Measurements from ENCODE around the gene NUMBL.
A peak's percentile ranks its signal among the peaks of the same experiment; 100 is the strongest.

NUMBL gene

DNA sequence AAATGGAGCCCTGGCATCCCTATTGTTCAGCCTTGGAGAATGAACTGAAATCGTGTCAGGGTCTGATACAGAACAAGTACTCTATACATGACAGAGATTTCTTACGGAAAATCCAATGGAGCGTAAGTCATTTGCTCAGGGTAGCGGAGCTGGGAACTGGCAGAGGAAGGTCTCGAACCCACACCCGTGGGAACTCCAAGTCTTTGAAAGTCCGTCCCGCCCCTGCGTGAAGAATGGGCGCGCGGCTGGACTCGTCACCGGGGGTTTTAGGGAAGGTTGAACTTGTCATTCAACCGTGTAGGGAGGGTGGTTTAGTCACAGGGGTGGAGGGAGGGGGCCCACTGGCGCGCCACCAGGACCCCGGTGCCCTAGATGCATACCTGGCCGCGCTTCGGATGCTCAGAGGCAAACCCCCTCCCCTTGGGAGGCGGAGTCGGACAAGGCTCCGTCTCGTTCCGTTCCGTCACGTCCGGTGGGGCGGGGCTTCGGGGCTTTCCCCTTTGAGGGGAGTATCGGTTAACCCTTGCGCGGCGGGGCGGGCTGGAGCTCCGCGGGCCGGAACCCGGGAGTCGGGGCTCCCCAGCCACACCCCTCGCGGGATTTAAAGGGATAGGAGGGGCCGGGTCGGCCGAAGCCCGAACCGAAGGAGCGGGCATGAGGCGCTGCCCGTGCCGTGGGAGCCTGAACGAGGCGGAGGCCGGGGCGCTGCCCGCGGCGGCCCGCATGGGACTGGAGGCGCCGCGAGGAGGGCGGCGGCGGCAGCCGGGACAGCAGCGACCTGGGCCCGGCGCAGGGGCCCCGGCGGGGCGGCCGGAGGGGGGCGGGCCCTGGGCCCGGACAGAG is 26.3 kb upstream of the NUMBL start, which contains the start of the genes COQ8B and ITPKC:
Gene COQ8B (minus strand): TSS at position 405 of the 843 bp plus-strand sequence. CDS start 2,254 bp downstream, outside the sequence.
Gene ITPKC (plus strand): TSS at position 631 of the 843 bp plus-strand sequence. CDS start 24 bp downstream, at position 655.
- peak; percentile 84 to 100 (median 98) for DNase-seq

GRCh38 chr19:40716031-40716481 is 25.6 kb upstream of the NUMBL start:
- DNase-seq: peak in 4 of 51 donors; percentile 35 to 84 (median 48)

DNA sequence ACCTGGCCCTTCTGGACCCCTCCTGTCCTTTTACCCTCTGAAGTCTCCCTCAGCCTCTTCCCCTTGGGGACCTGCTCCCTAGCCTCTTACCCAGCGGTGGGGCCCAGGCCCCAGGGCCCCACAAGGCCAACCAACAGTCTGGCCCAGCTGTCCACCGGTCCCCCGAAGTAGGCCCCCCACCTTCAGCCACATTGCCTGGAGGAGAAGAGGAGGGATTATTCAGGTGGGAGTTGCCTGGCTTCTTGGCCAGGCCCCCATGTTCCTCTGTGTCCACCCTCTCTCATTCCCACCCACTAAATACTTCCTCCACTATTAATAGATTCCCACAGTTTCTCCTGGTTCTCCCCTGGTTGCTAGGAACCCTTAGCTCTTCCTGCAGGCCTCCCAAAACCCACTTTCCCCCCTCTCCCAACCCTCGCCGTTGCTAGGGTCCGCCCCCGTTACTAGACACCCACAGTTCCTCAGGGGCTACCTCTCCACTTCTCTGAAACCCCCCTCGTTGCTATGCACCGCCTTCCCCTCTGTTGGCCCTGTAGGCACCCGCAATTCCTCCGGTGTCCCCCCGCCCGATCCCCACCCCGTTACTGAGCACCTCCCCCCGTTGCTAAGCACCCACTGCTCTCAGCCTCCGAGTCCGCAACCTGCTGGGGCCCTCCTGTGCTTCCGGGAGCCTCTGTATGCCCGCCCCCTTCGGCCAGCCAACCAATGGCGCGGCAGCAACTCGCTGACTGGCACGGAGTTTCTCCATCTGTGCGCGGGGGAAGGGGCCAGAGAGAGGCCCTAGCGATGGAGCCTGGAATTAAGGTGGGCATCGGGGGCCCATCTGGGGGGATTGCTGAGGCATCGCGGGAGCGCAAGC is 24.2 kb upstream of the NUMBL start:
- DNase-seq: peak; percentile 39 to 98 (median 92)

- DNase-seq: no peak
These were observed 23.5 kb upstream of the NUMBL start for GRCh38 chr19:40713939-40714338.

DNA sequence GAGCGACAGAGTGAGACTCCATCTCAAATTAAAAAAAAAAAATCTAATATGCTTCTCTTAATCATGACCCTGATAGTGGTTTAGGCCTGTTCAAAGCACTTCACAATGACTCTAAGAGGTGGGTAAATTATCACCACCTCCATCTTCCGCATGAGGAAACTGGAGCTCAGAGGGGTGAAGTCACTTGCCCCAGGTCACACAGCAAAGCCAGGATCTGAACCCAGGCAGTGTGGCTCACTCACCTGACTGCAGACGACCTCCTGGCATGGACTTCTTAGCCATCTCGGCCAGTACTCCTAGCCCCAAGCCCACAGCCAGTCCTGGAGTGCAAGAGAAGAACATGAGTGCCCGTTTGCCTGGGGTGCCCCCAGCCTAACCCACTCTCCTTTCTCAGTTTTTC is 19.4 kb upstream of the NUMBL start:
- DNase-seq: no peak

GRCh38 chr19:40707615-40708014 is 17.2 kb upstream of the NUMBL start:
- DNase-seq: no peak

GRCh38 chr19:40705950-40706619 is 15.6 kb upstream of the NUMBL start:
- DNase-seq: no peak

GRCh38 chr19:40705362-40705651 is 14.9 kb upstream of the NUMBL start:
- DNase-seq: no peak

DNA sequence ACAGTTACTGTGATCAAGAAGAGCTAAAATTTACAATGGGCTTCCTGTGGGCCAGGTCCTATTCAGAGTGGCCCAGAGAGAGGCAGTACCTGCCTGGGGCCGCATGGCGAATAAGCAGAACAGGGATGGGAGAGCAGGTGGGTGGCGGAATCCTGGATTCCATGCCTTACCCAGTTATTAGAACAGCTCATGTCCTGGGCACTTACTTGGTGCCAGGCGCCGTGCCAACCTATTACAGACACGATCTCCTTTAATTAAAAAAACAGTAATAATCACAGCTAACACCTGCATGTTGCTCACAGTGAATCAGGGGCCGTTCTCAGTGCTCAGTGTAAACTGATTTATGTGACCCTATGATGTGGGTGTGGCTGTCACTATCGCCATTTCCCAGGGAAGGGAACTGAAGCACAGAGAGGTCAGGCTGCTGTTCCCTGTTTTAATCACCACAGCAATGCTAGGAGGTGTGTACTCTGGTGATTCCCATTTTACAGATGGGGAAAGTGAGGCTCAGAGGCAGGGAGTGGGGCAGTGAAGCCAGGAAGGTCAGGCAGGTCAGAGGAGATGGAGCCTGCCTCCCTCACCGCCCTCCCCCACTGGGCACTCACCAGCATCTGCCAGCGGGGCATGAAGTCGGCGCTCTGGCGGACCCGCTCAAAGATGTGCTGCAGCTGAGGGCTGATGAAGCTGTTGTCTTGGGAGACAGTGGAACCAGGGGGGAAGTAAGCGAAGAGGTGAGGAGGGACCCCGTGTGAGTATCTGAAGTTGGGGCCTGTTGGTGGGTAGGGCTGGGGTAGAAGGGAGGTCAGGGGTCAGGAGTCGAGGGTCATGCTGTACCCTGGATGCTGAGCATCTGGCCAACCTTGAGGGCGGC is 14.3 kb upstream of the NUMBL start:
- no peak for DNase-seq

DNA sequence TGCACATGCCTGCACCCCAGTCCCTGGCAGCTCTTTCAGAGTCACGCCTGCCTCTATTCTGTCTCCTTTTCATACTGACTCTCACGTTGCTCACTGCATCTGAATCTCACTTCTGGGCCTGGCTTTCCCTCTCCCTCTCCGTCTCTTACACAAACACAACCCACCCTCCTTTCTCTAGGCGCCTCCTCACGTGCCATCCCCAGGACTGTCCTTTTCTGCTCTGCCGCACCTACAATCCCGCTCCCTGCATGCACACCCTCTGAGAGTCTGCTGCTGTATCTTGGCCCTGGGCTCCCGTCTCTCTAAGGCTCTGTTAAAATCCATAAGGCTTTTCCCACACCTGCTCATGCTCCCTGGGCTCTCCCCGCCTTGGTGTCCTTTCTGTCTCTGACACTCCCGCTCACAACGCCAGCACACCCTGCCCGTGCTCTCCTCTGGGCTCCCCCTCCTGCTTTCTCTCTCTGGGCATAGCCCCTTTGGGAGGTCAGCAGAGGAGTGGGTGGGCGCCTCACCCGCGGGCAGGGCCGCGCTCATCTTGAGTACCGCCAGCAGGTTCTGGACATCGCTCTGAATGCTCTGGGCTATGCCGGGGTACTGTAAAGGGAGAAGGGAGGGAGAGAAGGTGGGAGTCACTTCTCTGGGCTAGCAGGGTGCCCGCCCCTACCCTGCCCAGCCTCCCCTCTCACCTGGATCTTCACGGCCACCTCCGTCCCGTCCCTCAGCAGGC is 12.7 kb upstream of the NUMBL start:
- peak in 1 of 51 donors; percentile 48 for DNase-seq

DNA sequence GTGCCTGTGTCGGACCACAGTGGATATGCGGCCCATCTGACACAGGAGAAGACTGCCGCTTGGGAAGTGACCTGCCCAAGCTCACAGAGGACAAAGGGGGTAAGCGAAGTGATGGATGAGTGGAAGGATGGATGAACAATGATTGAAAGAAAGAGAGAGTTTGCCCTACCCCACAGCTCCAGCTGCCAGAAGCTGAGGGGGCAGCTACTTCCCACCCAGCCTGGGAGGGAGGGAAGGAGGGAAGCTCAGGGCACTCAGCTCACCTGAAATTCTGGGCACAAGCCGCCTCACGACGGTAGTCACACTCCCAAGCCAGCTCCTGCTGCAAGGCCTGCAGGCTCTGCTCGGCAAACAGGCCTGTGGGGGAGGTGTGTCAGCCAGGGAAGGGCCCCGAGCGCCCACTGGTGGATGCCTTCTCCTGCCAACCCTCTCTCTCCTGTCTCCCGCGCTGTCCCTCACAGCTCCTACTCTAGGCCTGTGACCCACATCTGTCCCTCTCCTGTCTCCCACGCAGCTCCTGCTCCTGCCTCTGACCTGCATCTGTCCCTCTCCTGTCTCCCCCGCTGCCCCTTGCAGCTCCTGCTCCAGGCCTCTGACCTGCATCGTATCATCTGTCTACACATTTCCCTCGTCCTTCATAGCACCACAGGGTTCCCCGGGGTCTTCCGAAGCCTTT is 12.0 kb upstream of the NUMBL start:
- peak in 4 of 51 donors; percentile 11 to 48 (median 14) for DNase-seq

DNA sequence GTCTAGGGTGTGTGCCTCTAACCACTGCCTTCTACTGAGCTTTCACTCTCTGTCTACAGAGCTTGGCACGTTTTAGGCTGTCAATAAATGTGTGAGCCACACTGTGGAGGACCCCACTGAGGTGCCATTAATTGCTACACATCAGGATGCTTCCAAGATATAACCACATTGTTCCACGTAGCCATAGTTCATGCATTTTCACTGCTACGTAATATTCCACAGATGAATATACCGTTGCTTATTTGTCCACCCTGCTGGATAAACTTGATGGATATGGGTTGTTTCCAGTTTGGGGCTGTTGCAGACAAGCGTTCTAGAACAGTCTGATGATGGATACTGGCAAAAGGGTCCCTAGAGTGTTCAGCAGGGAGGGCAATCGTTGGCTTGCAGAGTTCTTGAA is 11.3 kb upstream of the NUMBL start:
- no peak for DNase-seq

GRCh38 chr19:40700083-40700482 is 9.6 kb upstream of the NUMBL start:
- no peak for DNase-seq

- no peak for DNase-seq
These were observed 6.6 kb upstream of the NUMBL start for GRCh38 chr19:40697007-40697406.

GRCh38 chr19:40695881-40696280 is 5.4 kb upstream of the NUMBL start:
- DNase-seq: no peak

DNA sequence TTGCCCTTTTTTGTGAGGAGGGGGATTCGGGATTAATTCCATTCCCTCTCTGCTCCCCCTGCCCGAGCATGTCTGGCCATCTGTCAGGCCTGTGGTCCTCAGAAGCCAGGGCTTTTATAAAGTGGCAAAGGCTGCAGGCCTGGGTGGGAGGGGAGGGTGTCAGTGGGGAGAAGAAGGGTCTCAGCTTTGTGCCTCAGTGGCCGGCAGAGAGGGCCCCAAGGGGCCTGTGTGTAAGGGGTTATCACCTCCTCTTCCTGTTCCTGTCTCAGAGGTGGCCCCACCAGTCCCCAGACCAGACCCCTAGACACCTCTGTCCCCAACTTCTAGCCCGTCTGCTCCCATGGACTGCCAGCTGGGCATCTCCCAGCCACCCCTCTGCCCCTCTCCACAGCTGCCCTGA is 3.4 kb upstream of the NUMBL start:
- no peak for DNase-seq

DNA sequence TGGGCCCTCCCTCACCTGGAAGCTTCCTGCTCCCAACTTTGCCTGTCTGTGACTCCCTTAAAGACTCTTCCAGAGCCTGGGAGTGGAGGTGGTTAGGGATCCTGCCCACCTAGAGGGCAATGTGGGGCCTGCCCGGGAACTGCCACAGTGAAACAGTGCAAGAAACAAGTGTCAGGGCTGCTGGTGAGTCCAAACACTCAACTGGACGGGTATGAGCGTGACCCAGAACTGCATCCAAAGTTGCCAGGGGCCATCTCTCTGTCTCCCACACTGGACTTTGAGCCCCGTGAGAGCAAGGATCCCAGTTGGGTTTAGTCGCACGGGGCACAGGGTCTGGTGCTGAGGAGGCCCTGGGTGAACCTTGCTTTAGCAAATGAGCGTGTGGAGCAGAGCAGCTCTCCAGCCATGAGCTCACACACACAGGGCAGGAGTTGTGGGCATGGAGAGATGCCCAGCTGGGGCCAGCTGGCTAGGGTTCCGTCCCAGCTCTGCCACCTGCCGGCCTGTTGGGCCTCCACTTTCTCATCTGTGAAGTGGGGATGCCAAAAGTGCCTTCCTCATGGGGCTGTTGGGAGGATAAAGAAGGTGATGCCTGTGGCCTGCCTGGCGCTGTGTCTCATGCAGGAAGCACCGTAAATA is 2.8 kb upstream of the NUMBL start:
- DNase-seq: no peak

- DNase-seq: no peak
These were observed 1.7 kb upstream of the NUMBL start for GRCh38 chr19:40692212-40692551.
